Nephron progenitor cell (in vitro differentiated cells): ENCODE results near the gene PCA3.

Source experiments
- DNase-seq: peaks from one replicate; pipeline ENCODE4 v3.0.0; 2021
- H3K27ac Mint-ChIP-seq: 2 replicates; pipeline ENCODE4 v1.8.0; 2021; ENCODE audit warnings: mild to moderate bottlenecking, moderate library complexity, mixed read lengths
- H3K27me3 Mint-ChIP-seq: 2 replicates; pipeline ENCODE4 v1.8.0; 2021; ENCODE audit warnings: mild to moderate bottlenecking, low read depth, mixed read lengths; ENCODE audit not compliant: poor library complexity
- H3K36me3 Mint-ChIP-seq: 2 replicates; pipeline ENCODE4 v1.8.0; 2021; ENCODE audit warnings: low read depth, mixed read lengths
- H3K4me1 Mint-ChIP-seq: 2 replicates; pipeline ENCODE4 v1.8.0; 2021; ENCODE audit warnings: mixed read lengths
- H3K4me3 Mint-ChIP-seq: 2 replicates; pipeline ENCODE4 v1.8.0; 2021; ENCODE audit warnings: mild to moderate bottlenecking, moderate library complexity, mixed read lengths
- H3K9me3 Mint-ChIP-seq: 2 replicates; pipeline ENCODE4 v1.8.0; 2021; ENCODE audit warnings: mild to moderate bottlenecking, moderate library complexity, mixed read lengths
- TF ChIP-seq, protein P1 (sequence below): fragments of 200-600 bp; sonication (generic); IDR thresholded peaks from 2 replicates; pipeline ENCODE4 v1.5.0; 2021; ENCODE audit warnings: antibody characterized with exemption

Gene PCA3

DNA sequence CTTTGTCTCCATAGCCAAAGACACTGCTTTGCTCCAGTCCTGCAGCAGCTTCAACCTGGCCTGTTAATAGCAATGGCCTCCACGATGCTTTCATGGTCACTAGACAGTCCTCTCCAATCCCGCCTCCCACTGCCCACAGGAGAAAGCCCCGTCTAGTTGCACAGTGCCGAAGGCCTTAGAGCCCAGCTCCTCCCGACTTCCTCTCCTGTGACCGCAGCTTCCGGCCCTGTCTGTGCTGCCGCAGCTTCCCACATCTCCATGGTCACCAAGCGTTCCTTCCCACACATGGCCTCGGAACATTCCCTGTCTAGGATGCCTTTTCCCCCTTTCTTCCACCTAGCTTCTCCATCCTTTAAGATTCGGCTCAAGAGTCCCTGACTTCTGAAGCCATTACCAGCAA is 23.4 kb downstream of the PCA3 start:
- no peak overlapping the region for H3K4me3 Mint-ChIP-seq
- H3K36me3 Mint-ChIP-seq, result no peaks in the 10 kb centered on the region
- DNase-seq, result no peak
- H3K4me1 Mint-ChIP-seq, result no peaks in the 10 kb centered on the region
- H3K27me3 Mint-ChIP-seq, result peaks cover 3% of the 10 kb centered on the region
- no peak overlapping the region for H3K27ac Mint-ChIP-seq
- TF ChIP-seq, protein P1, sequence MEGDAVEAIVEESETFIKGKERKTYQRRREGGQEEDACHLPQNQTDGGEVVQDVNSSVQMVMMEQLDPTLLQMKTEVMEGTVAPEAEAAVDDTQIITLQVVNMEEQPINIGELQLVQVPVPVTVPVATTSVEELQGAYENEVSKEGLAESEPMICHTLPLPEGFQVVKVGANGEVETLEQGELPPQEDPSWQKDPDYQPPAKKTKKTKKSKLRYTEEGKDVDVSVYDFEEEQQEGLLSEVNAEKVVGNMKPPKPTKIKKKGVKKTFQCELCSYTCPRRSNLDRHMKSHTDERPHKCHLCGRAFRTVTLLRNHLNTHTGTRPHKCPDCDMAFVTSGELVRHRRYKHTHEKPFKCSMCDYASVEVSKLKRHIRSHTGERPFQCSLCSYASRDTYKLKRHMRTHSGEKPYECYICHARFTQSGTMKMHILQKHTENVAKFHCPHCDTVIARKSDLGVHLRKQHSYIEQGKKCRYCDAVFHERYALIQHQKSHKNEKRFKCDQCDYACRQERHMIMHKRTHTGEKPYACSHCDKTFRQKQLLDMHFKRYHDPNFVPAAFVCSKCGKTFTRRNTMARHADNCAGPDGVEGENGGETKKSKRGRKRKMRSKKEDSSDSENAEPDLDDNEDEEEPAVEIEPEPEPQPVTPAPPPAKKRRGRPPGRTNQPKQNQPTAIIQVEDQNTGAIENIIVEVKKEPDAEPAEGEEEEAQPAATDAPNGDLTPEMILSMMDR, result no peak
- no peaks in the 10 kb centered on the region for H3K9me3 Mint-ChIP-seq

DNA sequence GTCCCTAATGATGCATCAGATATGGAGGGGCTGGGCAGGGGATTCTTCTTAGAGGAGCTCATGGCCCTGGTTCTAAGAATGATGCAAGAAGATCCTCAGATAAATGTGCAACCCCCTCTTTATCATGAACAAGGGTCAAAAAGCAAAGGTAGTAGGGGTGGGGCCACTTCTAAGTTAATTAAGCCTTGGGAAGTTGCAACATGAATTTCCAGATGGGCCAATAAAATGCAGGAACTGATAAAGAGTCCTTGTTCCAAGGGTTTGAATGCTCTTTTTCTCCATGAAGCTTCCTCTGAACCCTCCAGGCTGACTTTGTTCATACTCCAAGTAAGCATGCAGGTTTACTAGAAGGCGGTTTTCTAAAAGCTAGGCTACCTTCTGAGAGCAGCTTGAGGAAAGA is 25.6 kb downstream of the PCA3 start:
- Mint-ChIP-seq H3K4me3 (no peak overlapping the region), H3K27me3 (peaks cover 3% of the 10 kb centered on the region)

GRCh38 chr9:76793784-76794431 is 29.7 kb downstream of the PCA3 start:
- no peaks in the 10 kb centered on the region for H3K4me1 Mint-ChIP-seq
- DNase-seq, result no peak
- H3K4me3 Mint-ChIP-seq, result no peak overlapping the region
- H3K36me3 Mint-ChIP-seq, result no peaks in the 10 kb centered on the region
- no peak overlapping the region for H3K27ac Mint-ChIP-seq
- H3K9me3 Mint-ChIP-seq, result no peaks in the 10 kb centered on the region
- H3K27me3 Mint-ChIP-seq, result peaks cover 3% of the 10 kb centered on the region
- TF ChIP-seq, protein P1, result no peak

More for the DNA sequence above, 25.6 kb downstream of the PCA3 start:
- Mint-ChIP-seq H3K4me1 (no peaks in the 10 kb centered on the region), H3K9me3 (no peaks in the 10 kb centered on the region), H3K36me3 (no peaks in the 10 kb centered on the region), H3K27ac (peak overlapping the region; percentile 46)
- DNase-seq, result no peak
- TF ChIP-seq, protein P1, result no peak

- peaks cover 3% of the 10 kb centered on the region for H3K27me3 Mint-ChIP-seq
- H3K36me3 Mint-ChIP-seq, result no peaks in the 10 kb centered on the region
- no peak overlapping the region for H3K27ac Mint-ChIP-seq
- no peaks in the 10 kb centered on the region for H3K4me1 Mint-ChIP-seq
- H3K4me3 Mint-ChIP-seq, result no peak overlapping the region
- no peaks in the 10 kb centered on the region for H3K9me3 Mint-ChIP-seq
- TF ChIP-seq, protein P1, result no peak
- no peak for DNase-seq
Observed at GRCh38 chr9:76796296-76796695, 32.1 kb downstream of the PCA3 start.

DNA sequence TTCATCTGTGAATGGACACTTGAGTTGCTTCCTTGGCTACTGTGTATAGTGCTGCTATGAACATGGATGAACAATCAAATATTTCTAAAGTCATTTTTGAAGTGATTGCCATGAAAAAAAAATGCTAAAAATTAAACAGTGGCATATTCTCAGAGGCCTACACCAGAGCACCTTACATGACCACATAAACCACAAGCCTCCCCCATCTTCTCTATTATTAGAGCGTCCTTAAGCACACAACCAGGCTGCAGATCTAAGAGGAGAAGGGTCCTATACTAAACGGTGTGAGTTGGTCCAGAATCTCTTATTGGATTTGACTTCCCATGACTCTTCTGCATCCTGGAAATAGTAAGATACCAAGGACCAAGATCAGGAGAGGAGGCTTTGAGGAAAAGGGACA is 34.3 kb downstream of the PCA3 start:
- TF ChIP-seq, protein P1, result no peak
- Mint-ChIP-seq H3K27ac (no peak overlapping the region), H3K36me3 (no peaks in the 10 kb centered on the region), H3K4me1 (peaks cover 5% of the 10 kb centered on the region), H3K27me3 (no peaks in the 10 kb centered on the region), H3K9me3 (no peaks in the 10 kb centered on the region), H3K4me3 (no peak overlapping the region)
- no peak for DNase-seq

GRCh38 chr9:76799473-76799872 is 35.2 kb downstream of the PCA3 start:
- TF ChIP-seq, protein P1, result no peak
- Mint-ChIP-seq H3K27me3 (no peaks in the 10 kb centered on the region), H3K4me3 (no peak overlapping the region), H3K9me3 (no peaks in the 10 kb centered on the region), H3K27ac (no peak overlapping the region), H3K4me1 (peaks cover 15% of the 10 kb centered on the region), H3K36me3 (no peaks in the 10 kb centered on the region)
- DNase-seq, result no peak
